SHP77 (cell line): ENCODE measurements around the gene LIN9.
"Not testable (repeated sequence)": the region's sequence is repeated elsewhere in the genome, so short reads cannot be mapped to it uniquely, and the experiment has no call there.

Source experiments
- DNase-seq, 2 experiments: peaks; one replicate each; lab custom pipeline; 2025; lab: John Stamatoyannopoulos, UW

Gene LIN9

DNA sequence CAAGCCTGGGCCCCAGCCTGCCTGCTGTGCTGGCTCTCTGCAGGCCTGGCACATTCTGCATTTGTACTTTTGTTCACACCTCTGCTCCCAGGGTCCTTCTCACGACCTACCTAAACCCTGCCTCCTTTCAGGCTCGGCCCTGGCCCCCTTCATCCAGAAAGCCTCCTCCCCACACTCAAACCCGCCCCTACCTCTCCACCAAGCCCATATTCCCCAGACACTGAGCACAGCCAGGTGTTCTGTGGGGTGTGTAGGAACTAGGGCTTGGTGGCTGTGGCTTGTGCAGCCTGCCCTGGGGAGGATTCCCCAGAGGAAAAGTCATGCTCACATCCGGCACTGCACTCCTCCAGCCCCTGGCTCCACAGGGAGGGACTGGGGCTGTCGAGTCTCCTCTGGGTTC lies 93.7 kb downstream of the LIN9 start:
- DNase-seq, result no peak

DNA sequence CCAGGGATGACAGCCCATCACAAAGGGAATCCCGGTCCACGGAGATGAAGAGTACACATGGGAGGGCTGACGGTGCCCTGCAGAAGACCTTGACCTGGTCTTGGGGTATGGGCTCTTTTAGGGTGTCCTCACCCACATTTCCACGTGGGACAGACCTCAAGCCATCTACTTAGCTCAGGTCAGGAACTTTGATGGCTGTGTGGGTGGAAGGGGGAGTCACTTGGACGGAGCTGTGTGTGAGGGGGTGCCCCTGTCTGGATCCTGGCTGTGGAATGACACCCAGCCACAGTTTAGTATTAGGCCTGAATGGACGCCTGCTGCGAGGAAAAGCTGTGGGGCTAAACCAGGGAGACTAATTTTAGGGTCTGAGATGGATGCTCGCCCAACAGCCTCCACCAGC lies 96.4 kb downstream of the LIN9 start:
- no peak for DNase-seq

DNA sequence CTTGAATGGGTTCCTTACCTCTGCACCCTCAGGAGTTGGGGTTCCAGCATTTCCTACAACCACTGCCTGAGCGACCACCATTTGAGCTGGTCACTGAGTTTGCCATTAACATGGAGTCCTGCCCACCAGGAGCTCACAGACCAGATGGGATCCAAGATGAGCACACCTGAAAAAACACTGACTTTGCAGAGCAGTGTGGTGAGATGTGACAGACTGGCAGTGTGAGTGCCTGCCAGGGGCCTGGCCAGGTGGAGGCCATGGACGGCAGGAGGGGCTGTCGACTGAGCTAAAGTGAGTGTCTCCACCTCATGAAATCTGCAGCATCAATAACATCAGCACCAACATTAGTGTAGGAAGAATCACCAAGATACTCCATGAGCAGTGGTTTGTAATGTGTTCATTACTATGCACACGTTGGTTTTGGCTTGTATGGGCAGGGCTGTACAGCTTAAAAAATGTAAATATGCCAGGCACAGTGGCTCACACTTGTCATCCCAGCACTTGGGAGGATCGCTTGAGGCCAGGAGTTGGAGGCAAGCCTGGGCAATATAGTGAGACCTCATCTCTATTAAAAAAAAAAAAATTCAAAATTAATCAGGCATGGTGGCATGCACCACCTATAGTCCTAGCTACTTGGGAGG lies 97.7 kb downstream of the LIN9 start:
- DNase-seq, result no peak

DNA sequence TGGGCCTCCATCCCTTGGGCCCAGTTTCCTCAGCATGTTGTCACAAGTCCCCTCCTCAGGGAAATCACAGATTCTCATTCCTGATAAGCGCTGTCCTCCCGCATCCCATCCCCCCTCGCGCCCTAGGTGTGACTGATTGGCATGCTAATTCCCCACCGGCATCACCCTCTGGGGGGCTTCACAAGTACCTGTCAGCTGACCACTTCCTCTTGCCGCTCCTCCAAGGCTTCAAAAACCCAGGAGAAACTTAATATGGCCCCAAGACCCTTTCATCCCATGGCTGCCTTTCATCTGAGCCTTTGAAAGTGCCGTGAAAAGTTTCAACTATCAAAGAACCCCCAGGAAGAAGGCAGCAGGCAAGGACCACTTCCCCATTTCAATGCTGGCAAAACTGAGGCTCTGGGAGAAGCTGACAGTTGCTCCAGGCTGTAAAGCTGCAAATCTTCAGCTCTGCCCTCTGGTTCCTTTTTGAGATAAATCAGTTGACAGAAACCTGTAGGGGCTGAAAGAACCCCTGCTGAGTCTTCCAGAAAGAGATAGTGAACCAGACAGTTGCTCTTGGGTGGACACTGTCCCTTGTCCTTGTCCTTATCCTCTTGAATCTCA lies 98.3 kb downstream of the LIN9 start:
- DNase-seq, result no peak

DNA sequence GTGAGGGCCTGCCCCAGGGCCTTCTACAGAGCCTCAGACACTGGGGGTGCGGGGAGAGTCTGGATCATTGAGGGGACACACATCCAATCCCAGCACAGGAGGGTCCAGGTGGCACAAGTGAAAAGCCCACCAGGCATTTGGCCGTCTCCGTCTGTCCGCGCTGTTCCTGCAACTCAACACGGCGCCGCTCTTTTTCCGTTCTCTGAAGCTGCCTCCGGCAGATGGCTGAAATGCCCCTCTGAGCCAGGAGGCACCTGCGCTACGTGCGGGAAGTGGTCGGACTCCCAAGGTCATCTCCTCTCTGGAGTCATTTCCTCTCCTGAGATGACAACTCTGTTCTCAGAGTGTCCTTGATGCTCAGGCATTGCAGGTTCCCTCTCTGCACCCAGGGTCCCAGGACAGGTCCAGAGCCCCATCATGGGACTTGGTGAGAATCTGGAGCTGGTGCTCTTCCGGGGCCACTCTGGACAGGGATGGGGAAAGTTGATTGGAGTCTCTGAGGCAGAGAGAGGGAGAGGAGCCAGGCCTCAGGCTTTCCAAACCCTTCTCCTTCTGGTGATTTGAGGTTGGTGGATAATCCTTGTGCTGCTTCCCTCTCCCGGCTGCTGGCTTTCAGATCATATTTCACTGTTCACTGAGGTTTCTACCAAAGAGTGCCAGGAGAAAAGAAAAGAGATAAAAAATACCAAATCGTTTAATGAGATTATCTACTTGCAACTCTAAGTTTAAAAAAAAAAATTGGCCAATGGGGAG lies 99.5 kb downstream of the LIN9 start:
- peak in 1 of 2 experiments; percentile 27 for DNase-seq

DNA sequence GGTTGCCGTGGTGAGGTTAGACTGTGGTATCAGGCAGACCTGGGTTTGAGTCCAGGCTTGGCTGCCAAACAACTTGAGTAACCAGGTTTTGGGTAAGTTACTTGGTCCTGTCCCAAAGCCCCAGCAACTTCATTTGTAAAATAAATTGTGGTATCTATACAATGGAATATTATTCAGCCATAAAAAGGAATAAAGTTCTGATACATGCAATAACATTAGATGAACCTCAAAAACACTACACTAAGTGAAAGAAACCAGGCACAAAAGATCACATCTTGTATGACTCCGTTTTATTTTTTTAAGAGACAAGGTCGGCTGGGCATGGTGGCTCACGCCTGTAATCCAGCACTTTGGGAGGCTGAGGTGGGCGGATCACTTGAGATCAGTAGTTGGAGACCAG lies 101.9 kb downstream of the LIN9 start:
- DNase-seq, result no peak

DNA sequence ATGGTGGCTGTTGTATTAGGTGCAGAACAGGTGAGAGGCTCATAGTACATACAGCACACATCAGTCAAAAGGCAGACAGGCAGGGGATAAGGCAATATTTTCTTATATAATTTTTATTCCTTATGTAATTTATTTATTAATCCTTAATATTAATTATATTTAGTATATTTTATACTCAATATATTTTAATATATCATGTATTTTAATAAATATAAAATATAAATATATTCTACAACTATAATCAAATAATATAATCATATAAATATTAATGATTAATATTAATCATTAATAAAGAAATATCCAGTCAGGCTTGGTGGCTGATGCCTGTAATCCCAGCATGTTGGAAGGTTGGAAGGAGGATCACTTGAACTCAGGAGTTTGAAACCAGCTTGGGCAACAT lies 104.8 kb downstream of the LIN9 start:
- no peak for DNase-seq

DNA sequence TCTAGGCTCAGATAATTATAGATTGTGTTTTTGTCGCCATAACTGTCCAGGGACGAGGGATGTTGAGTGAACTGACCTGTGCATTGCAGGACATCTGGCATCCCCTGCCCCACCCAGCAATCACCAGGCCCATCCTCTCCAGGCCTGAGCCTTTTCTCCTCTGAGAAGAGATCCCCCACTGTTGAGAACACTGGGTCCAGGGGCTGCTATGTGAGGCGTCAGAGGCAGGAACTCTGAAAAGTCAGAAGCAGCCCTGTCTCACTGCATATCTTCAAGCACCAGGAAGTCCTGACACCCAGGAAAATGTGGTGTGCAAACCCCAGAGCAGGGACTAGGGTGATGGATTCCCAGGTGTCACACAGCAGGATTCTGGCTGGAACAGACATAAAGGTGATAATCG lies 105.3 kb downstream of the LIN9 start:
- no peak for DNase-seq

DNA sequence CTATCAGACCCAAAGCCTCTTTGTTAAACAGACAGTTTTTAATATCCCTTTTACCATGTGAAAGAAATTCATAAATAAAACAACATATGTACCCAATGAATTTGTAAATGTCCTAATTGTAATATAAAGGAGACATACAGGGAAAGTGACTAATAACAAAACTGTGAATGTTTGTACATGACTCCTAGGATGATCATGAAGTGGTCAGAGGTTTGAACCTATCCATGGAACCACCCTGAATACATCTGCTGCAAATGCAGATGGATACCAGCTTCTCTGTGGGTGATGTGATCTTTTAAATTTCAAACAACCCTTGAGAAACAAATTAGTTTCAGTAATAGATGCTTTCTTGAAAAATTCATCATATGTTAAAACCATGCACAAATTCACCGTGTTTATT lies 105.7 kb downstream of the LIN9 start:
- no peak for DNase-seq

DNA sequence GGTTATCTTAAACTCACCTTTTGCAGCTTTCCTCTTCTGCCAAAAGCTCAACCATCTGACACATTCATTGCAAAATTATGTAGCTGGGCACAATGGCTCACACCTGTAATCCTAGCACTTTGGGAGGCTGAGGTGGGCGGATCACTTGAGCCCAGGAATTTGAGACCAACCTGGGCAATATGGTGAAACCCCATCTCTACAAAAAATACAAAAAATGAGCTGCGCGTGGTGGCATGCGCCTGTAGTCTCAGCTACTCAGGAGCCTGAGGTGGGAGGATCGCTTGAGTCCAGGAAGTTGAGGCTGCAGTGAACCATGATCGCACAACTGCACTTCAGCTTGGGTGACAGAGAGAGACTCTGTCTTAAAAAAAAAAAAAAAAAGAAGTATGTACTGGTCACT lies 106.3 kb downstream of the LIN9 start:
- DNase-seq, result not testable (repeated sequence)

DNA sequence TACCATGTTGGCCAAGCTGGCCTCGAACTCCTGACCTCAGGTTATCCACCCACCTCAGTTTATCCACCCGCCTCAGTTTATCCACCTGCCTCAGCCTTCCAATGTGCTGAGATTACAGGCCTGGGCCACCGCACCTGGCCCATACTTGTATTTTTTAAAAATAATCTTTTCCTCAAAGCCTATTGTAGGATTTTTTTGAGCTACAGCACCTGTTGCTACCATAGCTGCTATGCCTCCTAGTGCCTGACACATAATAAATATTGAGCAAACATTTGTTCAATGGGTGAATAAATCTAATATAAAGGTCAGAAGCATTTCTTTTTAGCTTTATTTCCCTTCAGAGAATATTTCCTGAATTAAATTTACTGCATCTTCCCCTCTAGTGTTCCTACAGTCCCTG lies 106.7 kb downstream of the LIN9 start:
- DNase-seq, result no peak

DNA sequence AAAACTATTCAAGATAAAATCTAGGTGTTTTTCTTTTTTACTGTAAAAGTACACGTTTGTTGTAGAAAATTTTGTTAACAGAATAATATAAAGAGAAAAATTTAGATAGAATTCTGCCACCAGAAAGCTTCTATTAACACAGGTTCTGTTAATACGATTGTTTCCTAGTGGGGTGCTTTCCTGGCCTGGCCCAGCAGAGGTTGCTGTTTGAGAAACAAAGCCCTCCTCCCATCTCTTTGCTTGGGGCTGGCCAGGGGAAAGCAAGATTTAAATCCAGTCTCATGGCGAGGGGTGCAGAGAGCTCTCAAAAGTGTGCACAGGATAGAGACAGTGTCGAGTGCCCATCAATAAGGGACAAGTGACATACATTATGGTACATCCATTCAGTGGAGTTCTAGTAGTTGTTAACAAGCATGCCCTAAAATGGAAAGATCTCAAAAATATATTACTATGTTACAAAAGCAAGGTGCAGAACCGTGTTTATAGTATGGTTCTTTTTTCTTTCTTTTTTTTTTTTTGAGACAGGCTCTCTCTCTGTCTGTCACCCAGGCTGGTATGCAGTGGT lies 107.9 kb downstream of the LIN9 start:
- DNase-seq, result no peak

DNA sequence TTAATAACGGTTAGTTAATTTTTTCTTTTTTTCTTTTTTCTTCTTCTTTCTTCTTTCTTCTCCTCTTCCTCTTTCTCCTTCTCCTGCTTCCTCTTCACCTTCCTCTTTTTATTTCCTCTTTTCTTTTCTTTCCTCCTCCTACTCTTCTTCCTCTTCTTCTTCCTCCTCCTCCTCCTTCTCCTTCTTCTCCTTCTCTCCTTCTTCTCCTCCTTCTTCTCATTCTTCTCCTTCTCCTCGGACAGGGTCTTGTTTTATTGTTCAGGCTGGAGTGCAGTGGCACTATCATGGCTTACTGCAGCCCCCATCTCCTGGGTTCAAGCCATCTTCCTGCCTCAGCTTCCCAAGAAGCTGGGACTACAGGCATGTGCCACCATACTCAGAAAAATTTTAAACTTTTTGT lies 109.0 kb downstream of the LIN9 start:
- DNase-seq, result no peak

DNA sequence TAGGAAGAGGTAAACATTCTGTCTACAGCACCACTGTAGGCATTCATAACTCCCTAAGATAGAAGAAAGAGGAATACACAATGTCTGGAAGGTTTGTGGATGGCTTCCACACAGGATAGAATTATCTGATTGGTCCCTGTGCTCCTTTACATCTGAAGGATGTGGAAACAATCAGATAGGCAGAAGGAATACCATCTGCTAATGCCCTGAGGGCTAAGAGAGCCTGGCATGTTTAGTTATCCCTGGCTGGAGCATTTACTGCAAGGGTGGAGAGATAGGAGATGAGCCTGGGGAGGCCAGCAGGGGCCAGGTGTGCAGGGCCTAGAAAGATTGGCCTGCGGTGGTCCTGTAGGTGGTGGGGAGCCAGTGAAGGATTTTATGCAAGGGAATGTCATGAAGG lies 113.8 kb downstream of the LIN9 start:
- no peak for DNase-seq

DNA sequence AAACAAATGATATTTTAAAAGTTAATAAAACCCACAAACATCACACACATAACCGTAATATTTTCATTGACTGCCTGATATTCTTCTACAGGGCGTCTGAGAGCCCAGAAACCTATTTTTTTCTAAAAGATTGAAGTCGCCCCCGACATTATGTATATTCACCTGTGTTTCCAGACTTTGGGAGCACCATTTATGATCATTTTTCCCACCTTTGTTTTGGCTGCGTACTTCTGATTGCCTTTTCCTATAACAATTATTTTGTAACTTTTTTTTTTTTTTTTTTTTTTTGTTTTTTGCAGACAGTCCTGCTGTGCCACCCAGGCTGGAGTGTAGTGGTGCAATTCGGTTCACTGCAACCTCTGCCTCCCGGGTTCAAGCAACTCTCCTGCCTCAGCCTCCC lies 121.6 kb downstream of the LIN9 start:
- no peak for DNase-seq

DNA sequence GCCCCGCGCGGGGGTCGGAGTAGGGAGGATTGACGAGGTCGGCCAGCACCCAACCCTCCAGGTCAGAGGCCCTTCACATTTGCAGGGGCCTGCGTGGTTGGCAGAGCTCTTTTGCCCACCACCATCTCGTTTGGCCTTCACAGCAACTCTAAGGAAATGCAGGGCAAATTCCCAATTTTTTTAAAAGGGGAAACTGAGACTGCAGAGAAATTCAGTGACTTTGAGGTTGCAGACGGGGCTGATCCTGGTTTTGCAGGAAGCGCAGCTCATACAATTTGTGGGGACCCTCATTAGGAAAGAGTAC lies 122.0 kb downstream of the LIN9 start:
- no peak for DNase-seq

DNA sequence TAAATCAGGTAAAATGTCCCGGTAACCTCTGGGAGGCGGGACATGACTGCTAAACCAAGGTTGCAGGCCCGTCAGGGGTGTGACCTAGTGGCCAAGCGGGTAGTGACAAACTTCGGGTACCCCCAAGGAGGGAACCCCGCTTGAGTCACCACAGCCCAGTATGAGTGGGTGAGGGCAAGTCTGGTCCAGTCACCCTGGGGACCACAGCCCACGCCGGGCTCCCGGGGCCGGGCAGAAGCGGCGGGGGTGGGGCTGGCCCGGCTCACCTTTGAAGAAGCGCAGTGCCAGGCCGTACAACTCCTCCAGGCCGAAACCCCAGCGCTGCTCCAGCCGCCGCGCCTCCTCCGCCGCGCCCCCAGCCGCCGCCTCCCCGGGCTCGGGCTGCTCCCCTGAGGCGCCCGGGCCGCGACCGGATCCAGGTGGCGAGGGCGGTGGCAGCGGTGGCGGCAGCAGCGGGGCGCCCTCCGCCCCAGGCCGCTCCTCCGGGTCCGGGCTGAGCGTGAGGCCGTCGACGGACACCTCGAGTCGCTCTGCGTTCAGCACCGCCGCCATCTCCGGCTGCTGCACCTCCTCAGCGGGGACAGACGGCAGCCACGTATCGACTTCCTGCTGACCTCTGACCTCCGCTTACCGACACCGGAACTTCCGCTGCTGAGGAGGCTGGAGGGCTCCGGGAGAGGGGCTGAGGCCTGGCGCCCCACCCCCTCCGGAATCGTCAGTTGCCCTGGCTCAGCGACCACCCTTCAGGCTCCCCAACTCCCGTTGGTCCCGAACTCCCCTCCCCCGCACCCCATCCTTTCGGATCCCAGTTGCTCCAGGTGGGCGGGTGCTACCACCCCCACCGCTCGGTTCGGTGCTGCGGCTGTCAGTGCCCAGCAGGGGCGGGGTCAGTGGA lies 122.6 kb downstream of the LIN9 start, which contains the start of gene ACBD3:
Gene ACBD3, minus strand, starts transcription at position 618 of the 895 bp plus-strand sequence. Its CDS starts 66 bp downstream, at position 552.
- DNase-seq, result peak; percentile 70 to 90

DNA sequence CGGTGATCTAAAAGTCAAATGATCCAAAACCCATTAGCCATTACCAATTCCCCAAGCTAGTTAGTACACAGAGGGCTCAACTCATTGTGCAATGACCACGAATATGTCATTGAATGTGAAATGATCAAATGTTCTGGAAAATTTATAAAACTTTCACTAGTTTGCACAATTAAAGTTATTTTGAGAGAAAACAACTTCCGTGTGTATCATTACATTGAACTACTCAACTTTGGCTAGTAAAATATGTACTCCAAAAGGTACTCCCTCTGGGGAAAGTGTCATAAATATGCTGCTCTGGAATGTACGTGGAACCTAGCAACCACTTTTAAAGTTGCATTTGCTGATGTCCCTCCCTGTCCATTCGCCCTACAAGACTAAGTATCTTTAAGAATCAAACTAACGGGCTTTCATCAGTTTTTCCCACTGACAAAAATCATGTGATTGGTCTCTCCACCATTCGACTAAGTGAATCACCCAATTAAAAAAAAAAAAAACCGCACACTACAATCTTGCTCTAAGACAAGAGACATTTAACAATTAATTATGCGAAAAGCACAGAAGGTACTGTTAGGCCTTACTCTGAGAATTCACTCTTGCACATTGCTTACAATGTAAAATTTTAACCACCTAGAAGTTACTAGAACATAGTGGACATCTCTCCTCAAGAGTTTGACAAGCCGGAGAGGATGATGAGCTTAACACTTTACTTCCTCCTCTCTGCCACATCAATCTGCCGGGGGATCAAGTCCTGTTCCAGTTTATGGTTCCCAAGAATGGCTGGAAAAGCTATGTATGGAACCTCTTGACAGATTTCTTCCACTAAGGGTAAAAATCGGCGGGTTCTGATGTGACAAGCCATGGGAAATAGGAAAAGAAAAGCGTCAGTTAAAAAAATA lies 123.6 kb downstream of the LIN9 start:
- DNase-seq, result no peak

DNA sequence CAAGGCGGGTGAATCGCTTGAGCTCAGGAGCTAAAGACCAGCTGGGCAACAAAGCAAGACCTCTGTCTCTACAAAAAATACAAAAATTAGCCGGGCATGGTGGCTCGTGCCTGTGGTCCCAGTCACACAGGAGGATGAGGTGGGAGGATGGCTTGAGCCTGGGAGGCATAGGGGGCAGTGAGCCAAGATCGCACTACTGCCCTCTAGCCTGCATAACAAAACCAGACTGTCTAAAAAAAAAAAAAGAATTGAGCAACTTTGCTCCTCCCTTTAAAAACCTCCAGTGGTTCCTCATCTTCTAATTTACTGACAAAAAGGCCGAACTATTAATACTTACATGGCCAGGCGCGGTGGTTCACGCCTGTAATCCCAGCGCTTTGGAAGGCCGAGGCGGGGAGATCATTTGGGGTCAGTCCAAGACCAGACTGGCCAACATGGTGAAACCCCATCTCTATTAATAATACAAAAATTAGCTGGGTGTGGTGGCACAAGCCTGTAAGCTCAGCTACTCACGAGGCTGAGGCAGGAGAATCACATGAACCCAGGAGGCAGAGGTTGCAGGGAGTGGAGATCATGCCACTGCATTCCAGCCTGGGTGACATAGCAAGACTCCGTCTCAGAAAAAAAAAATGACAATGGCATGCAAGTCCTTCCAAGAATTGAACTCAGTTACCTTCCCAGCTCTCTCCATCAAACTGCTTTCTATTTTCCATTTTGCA lies 126.8 kb downstream of the LIN9 start:
- DNase-seq, result no peak
